GM21737 (cell line): ENCODE results near the gene FN3KRP.

Source experiments
- ATAC-seq: cut with Tn5 transposase; IDR thresholded peaks from one replicate; pipeline ENCODE4 v1.9.1; 2021; ENCODE audit warnings: mild to moderate bottlenecking, moderate library complexity; ENCODE audit not compliant: unreplicated experiment

The FN3KRP gene

DNA sequence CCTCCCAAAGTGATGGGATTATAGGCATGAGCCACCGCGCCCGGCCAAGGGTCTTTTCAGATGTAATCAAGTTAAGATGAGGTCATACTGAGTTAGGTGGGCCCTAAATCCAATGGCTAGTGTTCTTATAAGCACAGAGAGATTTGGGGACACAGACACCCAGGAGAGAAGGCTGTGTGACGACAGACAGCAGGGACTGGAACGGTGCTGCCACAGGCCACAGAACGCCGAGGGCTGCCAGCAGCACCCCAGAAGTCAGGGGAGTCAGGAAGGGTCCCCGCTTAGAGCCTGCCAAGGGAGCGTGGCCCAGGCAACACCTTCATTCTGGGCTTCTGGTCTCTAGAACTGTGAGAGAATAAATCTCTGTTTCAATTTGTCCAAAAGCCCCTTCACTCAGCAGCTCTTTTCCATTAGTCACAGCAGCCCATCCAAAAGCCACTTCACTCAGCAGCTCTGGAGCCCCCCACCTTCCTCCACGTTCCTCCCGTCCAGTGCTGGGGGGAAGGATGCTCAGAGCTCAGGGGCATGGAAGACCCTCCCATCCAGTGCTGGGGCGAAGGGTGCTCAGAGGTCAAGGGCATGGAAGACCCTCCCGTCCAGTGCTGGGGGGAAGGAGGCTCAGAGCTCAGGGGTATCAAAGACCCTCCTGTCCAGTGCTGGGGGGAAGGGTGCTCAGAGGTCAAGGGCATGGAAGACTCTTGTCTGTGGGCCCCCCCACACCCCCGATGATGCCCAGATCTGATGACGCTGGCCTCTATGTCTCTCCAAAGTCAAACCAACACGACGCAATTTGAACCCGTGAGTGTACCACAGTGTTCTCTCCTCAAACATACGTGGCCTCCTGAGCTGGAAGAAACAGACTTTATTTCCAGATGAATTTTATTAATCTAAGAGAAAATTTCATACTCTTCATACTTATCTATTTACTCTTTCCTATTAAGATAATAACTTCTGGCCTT, 29.9 kb upstream of the FN3KRP start:
- ATAC-seq, result no peak

DNA sequence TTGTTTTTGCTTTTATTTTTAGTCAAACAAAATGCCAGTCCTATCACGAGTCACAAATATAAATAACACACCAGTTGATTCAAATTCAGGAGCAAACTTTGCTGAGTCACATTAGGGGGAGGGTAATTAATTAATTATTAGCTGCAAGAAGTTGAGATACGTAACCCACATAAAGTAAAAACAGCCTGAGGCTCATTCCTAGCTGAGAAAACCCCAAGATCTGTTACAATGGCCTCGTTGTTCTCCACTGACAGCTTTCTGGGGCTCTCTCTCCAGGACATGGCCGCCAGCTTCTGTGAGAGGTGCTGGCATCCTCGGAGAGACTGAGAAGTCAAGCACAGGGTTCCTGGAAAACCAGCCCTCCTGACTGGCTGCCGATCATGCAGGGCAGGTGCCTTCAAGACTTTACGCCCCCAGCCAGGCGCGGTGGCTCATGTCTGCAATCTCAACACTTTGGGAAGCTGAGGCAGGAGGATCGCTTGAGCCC, 29.1 kb upstream of the FN3KRP start:
- ATAC-seq, result no peak

GRCh38 chr17:82687871-82688270, 28.6 kb upstream of the FN3KRP start:
- ATAC-seq, result no peak

DNA sequence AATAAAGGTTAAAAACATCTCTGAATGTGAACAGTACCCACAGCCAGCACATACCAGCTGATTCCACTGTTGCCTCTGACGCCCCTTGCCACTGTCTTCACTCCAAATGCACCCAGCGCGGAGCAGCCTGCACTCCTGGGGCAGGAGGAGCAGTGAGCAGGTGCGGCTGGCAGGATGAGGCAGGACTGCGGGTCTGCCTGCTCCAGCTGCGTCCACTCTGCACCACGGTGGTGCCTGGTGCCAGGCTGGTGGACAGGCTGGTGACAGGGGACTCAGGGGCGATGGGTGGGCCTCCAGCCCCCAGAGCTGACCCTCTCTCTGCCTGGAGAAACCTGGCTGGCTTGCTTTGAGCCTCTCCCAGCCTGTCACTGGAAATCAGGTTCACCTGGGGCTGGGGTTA, 27.4 kb upstream of the FN3KRP start:
- ATAC-seq, result no peak

DNA sequence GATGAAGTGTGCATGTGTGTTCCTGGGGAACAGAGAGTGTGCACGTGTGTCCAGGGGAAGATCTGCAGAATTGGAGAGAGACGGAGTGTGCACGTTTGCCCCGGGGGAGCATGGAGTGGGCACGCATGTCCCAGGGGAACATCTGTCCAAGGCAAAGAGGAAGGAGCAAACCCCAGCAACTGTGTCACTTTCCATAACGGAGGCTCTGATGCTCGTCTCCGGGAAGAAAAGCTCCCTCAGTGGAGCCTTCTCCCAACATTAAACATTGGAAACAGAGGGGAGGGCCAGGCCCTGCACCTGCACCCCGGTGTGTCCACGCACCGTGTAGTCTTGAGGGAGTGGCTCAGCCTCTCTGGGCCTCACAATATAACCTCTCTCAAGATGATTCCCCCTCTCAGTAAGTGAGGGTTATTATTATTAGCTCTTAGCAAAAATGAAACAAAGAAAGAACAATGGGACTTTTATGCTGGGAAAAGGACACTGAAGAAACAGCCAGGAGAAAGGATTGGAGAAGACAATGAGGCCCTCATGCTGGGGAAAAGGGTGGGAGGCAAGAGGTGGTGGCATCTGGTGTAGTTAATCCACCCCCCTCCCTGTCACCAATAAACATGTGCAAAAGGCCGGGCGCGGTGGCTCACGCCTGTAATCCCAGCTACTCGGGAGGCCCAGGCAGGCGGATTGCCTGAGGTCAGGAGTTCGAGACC, 25.6 kb upstream of the FN3KRP start:
- ATAC-seq, result no peak

DNA sequence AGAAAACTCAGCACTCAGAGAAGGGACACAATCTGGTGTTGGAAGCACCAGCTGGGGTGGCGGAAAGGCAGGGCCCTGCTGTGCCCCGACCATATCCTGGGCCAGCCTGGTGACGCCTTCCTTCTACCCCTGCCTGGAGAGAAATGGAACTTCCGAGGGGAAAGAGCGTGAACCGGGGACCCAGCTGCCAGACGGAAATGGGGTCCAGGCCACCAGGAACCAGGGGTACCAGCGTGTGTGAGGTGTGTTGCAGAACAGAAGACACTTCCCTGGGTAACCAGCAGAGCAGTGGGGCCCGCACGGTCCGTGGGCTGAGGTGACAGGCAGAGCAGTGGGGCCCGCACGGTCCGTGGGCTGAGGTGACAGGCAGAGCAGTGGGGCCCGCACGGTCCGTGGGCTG, 24.8 kb upstream of the FN3KRP start:
- no peak for ATAC-seq

GRCh38 chr17:82692268-82692667, 24.2 kb upstream of the FN3KRP start:
- ATAC-seq, result no peak

DNA sequence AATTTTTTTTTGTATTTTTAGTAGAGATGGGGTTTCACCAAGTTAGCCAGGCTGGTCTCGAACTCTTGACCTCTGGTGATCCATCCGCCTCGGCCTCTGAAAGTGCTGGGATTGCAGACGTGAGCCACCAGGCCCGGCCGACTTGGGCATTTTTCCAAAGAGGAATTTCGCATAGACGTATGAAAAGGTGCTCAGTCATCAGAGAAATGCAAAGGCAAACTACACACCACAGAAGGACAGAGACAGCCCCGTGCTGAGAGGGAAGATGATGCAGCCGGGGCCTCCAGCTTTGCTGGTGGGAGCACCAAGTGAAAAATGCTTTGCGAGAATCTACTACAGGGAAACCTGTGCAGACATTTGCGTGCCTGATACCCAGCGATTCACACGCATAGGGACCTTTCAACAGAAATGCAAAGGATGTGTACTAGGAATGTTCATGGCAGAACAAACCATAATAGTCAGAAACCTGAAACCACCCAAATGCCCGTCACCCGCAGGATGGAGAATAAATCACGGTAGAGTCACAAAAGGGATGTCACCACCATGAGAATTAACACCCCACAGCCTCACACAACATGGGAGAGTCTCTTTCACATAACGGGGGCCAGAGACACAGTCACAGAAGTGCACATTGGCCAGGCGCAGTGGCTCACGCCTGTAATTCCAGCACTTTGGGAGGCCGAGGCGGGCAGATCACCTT, 23.2 kb upstream of the FN3KRP start:
- no peak for ATAC-seq

DNA sequence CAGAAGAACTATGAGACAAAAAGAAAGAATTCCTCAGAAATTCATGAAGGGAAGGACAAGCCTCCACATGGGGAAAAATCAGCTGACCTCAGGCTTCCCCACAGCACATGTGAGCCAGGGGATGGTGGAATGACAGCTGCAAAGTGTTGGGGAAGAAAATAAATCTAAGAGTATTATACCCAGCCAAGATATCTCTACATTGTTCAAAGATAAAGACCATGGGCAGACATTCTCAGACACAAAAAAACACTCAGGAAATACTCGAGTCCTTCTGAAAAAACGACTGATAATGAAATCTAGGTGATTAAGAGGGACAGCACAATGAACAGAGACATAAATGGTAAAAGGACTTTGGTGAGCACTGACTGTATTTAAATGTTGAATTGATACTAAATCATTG, 21.9 kb upstream of the FN3KRP start:
- no peak for ATAC-seq

DNA sequence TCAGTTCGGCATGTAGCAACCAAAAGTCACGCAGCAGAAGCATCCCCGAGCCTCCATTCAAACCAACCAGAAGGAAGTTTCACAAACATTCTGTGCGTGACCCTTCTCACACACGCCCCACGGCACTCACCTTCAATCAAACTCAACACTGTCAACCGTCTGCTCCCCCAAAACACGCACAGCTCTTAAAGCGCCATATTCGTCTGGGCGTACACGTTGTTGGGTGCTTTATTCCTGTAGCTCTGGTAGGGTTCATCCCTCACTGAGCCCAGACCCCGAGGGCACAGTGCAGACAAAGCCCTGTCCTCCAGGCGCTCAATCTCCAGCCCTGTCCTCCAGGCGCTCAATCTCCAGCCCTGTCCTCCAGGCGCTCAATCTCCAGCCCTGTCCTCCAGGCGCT, 20.2 kb upstream of the FN3KRP start:
- ATAC-seq, result no peak

GRCh38 chr17:82696916-82697807, 19.3 kb upstream of the FN3KRP start:
- no peak for ATAC-seq

- no peak for ATAC-seq
These were observed 18.8 kb upstream of the FN3KRP start for GRCh38 chr17:82697808-82698064.

GRCh38 chr17:82698065-82698973, 18.2 kb upstream of the FN3KRP start, which contains the start of gene RAB40B:
Gene RAB40B, minus strand, starts transcription at chr17:82698698. Its CDS starts 102 bp downstream, at chr17:82698596.
- peak; percentile 90 for ATAC-seq

GRCh38 chr17:82698974-82699442, 17.5 kb upstream of the FN3KRP start:
- ATAC-seq, result peak; percentile 22

- no peak for ATAC-seq
These were observed 17.0 kb upstream of the FN3KRP start for GRCh38 chr17:82699551-82699950.

DNA sequence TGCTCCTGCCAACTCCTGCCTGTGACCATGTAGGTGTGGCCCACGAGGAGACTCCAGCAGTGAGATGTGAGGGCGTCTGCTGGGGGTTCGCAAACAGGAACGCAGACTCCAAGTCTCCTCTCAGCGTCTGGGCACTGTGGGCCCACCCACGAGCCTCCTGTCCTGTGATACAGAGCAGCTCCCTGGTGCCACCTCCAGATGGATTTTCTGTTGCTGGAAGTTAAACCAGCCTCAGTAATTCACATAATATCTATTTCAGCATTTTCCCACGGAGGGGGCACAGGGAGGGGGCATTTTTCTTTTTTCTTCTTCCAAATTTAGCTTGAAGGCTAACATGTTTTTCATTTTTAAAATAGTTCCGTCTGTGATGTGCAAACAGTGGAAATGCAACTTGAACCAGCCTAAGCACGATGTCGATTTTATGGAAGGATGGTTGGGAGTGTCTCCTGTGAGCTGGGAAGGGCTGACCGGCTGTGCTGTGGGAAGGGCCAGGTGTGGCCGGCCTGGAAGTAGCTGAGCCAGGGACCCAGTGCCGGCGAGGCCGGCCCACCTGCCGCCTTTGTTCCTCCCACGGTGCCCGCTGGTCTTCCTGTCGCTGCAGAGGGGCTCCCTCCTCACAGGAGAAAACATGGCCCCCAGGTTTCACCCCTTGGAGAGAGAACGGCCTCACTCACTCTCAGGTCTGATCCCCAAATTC, 14.1 kb upstream of the FN3KRP start:
- ATAC-seq, result no peak

- no peak for ATAC-seq
These were observed 13.3 kb upstream of the FN3KRP start for GRCh38 chr17:82703036-82703745.
